Activated CD4-positive, alpha-beta T cell treated with anti-CD3 and anti-CD28 coated beads for 1 hour (primary cell): Measurements from ENCODE around the gene CTPS2.

Experiments used
- DNase-seq: peaks from one replicate; pipeline ENCODE4 v3.0.0-alpha.2; 2020

Gene CTPS2

GRCh38 chrX:16544969-16545368 is 167.5 kb downstream of the CTPS2 start:
- DNase-seq: no peak
